IPS-18c (cell line): ENCODE results near the gene VWC2L.

Experiments
- H3K4me3 ChIP-seq: 2 replicates; pipeline ENCODE4 v1.7.0; 2013; ENCODE audit warnings: low read depth, mild to moderate bottlenecking, low read length, moderate library complexity; ENCODE audit not compliant: insufficient read depth
- H3K9me3 ChIP-seq: one replicate; pipeline ENCODE4 v1.6.1; 2013; ENCODE audit warnings: mild to moderate bottlenecking, low read length, moderate library complexity; ENCODE audit not compliant: control insufficient read depth, insufficient read depth

The VWC2L gene

DNA sequence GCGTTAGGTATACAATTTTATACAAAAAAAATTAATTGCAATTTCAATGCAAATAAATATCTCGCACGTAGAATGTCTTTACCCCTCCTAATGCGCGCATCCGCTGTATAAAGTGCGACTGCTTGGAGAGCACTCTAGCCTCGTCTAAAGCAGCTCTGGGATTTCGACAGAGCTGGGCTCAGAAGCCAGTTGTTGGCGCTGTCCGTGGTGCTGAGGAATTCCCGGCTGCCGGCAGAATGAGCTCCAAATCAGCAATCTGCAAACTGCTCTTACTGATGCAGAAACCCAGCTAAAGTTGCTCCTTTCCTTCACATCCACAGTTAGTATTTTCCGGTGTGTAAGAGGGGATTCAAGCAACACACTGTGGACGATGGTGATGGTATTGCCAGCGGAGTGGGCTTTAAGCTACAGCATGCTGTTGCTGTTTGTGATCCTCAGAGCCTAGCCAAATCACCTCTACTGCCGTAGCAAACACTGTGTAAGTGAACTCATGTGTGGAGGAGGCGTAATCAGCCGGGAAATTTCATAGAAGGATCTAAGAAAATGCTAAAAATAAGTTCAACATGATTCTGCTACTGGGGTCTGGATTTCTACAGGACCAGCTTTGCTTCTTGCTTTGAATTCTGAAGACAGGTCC is at the start of gene VWC2L:
VWC2L (plus strand) TSS at position 137 of the 637 bp plus-strand sequence. CDS start 3,140 bp downstream, outside the sequence.
- Histone ChIP-seq H3K9me3 (no peaks in the 10 kb centered on the region), H3K4me3 (no peak within 1 kb of the TSS)

DNA sequence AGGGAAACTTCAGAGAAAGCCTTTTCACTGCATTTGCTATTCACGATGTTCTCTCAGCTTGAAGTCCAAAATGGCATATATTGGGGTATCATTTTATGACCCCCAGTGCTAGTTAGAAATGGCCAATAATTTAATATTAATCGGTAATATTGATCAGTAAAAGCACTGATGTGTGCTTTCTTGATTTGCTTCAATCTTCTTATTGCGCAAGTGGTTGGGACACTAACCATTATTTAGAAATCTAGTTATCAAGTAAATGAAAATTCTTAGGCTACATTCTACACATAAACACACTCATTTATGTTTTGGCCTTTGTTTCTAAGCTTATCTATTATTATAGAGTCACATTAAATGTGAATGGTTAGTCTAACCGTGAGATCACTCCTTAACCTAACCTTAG is 49.7 kb upstream of the VWC2L start:
- no peak overlapping the region for H3K4me3 ChIP-seq
- no peaks in the 10 kb centered on the region for H3K9me3 ChIP-seq

DNA sequence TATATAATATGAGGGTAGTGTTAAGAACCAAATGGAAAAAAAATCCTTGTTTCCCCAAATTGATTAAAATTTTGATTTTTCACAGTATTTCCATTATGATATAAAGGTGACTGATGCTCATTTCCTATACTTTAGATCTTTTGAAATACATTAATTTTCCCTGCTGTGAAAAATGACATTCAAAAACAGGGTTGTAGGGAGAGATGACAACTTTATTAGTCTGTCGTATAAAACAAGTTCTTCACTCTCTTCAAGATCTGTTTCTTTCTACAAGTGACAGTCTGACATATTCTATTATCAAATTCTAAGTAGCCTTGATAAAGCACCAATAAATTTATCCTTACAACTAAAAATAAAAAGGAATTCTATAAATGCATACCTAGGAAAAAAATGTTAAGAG is 45.3 kb upstream of the VWC2L start:
- no peaks in the 10 kb centered on the region for H3K9me3 ChIP-seq
- H3K4me3 ChIP-seq, result no peak overlapping the region

DNA sequence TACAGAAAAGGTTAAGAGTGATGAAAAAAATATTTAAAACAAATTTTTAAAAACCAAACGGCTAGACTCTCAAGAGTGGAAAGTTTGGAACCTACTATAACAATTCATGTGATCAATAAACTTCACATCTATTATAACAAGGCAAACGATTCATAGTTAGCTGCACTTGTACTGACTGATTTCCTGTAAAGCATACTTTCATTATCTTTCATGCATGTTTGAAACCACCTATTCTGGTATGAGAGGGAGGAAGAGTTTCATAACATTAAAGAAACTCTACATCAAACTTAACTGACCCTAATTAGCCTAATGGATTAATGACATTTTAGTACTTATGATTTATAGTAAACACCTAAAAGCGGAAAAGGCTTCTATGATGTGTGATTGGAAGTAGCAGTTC is 43.7 kb upstream of the VWC2L start:
- H3K4me3 ChIP-seq, result no peak overlapping the region
- no peaks in the 10 kb centered on the region for H3K9me3 ChIP-seq

DNA sequence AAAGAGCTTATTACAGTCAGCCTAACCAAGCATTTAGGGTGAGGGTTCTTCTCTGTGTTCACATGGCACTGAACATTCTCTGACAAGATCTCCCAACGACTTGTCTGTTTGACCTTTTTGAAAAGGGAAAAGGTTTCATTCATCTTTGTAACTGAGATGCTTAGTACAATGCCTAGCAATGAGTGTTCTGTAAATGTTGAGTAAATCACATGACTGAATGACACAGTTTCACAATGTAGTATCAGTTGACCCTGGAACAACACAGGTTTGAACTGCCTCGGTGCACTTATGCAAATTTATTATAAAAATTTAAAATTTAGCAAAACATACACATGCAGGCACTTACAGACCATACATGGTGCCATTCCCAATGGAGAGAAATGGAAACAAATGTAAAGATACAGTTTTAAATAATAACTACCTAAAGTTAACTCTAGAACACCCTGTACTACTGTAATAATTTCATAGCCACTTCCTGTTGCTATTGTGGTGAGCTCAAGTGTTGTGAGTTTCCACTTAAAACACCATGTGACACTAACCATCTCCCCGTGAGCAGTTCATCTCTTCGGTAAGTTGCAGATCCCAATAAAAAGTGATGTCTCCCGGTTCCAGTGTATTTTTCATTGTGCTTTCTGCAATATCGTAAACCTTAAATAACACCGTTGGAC is 34.1 kb upstream of the VWC2L start:
- no peaks in the 10 kb centered on the region for H3K9me3 ChIP-seq
- H3K4me3 ChIP-seq, result no peak overlapping the region

DNA sequence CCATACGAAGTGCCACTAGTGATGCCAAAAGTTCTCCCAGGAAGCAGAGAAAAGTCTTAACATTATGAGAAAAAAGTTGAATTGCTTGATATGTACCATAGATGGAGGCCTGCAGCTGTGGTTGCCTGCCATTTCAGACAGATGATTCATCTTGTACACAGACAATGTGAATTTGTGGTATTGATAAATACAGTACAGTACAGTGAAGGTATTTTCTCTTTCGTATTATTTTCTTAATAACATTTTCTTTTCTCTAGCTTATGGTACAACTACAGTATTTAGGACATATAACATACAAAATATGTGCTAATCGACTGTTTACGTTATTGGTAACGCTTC is 33.6 kb upstream of the VWC2L start:
- H3K9me3 ChIP-seq, result no peaks in the 10 kb centered on the region

DNA sequence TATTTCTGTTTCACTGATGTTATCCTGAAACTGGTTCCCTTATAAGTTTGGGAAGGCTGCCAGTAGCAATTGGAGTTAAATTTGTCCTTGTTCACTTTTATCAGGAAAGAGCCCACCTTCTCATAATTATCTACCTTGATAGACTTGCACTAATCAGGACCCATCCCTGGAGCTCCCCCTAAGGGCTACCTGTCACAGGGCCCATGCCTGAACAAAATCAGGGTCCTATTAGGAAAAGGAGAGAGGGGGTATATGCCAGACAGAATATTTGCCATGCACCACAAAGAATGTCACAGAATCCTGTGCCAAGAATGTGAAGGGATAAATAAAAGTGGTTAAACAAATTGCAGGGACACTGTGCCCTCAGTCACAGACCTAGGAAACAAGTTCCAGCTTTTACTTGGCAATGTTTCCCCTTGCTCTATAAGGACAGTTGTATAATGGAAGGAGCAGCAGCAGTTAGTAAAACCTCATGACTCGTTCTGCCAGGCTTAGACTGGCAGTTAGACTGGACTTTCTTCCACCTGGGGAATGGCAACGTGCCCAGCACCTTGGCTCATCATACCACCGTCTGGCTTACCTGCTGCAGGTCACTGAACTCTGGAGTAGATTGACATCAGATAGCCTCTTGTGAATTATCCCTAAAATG is 32.3 kb upstream of the VWC2L start:
- Histone ChIP-seq H3K9me3 (no peaks in the 10 kb centered on the region), H3K4me3 (no peak overlapping the region)

More for the DNA sequence above, 33.6 kb upstream of the VWC2L start:
- H3K4me3 ChIP-seq, result no peak overlapping the region

DNA sequence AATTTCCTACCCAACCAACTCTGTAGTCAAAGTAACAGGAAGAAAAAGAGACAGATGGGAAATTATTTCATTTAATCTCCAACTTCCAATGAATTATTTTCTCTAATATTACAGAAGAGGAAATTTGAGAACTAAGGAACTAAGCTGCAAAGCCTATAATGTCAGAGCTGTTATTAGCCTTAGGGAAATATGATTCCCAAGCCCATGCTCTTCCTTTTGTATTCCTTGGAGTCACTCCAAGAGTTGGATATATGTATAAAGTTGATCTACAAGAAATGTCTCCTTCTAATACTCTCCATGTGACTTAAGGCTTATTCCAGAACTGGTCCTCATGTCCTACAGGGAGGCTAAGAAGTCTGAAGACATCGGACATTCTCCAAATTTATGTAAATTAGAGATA is 31.6 kb upstream of the VWC2L start:
- Histone ChIP-seq H3K9me3 (no peaks in the 10 kb centered on the region), H3K4me3 (no peak overlapping the region)

DNA sequence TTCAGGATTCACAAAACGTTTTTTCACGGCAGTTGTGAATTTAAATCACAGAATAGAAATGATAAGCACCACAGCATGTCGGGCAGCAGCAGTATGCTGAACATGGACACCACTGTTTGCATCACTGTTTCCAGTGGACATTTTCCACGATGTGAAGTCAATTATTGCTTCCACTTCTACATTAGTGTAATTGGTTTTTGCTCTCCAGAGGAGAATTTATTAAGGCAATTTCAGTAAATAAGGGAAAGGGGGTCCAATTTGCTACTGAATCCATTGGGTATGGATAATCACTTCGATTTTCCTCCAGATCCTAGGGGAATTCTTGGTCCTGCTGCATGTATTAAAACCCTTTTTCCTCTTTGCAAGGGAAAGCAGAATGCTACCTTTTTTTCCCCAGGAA is 30.2 kb upstream of the VWC2L start:
- H3K9me3 ChIP-seq, result no peaks in the 10 kb centered on the region
- H3K4me3 ChIP-seq, result no peak overlapping the region

DNA sequence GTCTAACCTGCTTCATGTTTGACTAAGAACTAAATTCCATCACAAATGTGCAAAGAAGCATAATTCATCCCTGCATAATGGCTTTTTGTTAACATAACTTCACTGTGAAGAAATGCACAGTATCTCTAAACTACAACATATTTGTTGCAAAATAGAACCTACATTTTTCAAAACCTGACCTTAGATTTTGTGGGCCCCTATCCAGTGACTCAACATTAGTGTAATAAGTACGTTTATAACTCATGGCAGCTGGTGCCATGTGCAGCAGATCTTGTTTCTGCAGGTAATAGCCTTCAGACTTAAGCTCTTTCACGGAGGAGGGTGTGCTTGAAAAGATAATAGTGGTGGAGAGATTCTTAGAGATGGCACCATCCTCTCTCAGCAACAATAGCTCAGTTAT is 28.6 kb upstream of the VWC2L start:
- no peaks in the 10 kb centered on the region for H3K9me3 ChIP-seq
- no peak overlapping the region for H3K4me3 ChIP-seq

DNA sequence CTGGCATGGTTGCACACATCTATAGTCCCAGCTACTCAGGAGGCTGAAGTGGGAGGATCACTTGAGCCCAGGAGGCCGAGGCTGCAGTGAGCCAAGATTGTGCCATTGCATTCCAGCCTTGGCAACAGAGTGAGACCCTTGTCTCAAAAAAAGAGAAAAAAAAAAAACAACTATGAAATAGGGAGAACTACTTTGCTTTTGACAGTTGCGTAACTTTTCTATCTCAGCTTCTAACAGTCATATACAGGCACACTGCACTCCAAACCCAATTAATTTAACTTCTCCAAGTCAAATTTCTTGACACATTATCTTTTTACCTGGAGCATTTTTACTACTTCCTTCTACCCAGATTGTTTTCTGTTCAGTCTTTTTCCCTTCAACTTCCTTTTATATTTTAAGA is 24.1 kb upstream of the VWC2L start:
- H3K4me3 ChIP-seq, result no peak overlapping the region
- H3K9me3 ChIP-seq, result no peaks in the 10 kb centered on the region

DNA sequence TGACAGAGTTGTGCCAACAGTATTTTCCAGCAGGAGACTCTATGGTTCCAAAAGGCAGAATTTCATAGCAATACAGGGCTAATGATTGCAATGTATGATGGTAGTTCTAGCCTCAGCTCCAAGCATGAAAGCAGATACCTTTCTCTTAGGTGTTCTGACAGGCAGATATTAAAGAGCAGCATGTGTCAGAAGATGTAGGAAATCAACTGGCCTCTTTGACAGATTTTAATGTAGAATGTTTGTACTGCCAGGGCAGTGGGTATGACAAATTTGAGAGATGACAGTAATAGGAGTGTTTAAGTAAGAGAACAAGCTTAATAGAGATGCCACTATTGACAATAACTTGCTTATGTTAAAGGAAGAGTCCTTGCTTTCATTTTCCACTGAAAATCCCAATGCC is 21.5 kb upstream of the VWC2L start:
- no peak overlapping the region for H3K4me3 ChIP-seq
- no peaks in the 10 kb centered on the region for H3K9me3 ChIP-seq

DNA sequence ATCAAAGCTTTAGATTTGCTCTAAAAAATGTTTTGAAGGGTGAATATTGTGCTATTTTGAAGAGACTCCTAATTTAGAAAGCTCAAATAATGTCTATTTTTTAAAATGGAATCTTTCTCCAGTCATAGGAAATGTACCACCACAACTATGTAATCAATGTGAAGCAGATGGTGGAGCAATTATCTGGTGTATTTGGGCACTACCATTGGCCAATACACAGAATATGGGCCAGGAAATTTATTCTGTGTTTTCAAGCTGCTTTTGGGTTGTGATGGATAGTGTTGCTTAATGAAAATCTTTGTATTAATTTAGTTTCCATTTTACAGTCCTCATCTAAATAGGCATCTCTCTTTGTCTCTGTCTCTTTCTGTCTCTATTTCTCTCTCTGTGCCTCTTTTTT is 17.1 kb upstream of the VWC2L start:
- Histone ChIP-seq H3K9me3 (no peaks in the 10 kb centered on the region), H3K4me3 (no peak overlapping the region)

DNA sequence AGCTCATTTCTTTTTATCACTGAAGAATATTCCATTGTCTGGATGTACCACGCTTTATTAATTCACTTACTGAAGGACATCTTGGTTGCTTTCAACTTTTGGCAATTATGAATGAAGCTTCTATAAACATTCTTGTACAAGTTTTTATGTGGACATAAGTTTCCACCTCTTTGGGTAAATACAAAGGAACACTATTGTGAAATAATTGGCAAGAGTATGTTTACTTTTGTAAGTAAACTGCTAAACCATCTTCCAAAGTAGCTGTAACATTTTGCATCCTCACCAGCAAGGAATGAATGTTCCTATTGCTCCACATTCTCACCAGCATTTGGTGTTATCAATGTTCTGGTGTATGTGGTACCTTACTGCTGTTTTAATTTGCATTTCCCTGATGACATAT is 15.8 kb upstream of the VWC2L start:
- no peak overlapping the region for H3K4me3 ChIP-seq
- H3K9me3 ChIP-seq, result no peaks in the 10 kb centered on the region

DNA sequence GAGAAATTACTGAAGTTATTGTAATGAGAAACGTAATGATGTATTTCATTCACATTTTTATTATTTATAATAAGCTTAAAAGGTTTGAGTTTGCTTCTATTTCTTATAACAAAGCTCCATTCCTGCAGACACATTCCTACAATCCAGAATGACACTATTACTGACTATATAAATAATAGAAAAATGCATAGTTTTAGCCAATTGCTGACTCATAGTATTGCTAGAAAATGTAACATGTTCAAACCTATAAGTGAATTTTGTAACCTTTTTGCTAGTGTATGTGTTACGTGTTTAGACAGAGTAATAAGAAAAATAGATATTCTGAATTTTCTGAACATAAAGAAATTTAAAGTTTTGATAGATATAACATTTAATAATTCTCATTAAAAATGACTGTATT is 9.3 kb upstream of the VWC2L start:
- Histone ChIP-seq H3K4me3 (no peak overlapping the region), H3K9me3 (no peaks in the 10 kb centered on the region)

DNA sequence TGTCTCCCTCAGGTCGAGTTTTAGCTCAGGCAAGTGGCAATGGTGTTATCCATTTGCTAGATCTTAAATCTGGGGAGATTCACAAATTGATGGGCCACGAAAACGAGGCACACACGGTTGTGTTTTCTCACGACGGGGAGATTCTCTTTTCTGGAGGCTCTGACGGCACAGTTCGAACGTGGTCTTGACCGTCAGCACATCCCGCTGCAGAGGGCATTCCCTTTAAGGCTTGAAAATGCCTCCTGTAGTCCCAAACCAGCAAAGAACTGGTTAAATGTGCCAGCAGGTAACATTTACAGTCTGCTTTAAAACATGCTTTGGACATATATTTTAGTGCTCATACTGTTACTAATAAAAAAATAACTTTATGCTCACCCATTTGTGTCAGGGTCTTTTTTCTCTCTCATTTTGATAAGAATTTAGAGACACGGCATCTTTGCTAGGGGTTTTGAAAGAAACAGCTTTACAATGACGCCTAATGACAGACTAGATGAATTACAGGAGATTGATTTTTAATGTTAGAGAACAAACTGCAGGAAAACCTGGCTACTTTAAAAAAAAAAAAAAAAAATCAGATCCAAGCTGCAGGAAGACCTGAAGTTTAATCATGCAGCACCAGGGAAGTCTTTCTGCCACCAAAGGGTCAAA is 602 bp upstream of the VWC2L start:
- Histone ChIP-seq H3K9me3 (no peaks in the 10 kb centered on the region), H3K4me3 (no peak overlapping the region)

DNA sequence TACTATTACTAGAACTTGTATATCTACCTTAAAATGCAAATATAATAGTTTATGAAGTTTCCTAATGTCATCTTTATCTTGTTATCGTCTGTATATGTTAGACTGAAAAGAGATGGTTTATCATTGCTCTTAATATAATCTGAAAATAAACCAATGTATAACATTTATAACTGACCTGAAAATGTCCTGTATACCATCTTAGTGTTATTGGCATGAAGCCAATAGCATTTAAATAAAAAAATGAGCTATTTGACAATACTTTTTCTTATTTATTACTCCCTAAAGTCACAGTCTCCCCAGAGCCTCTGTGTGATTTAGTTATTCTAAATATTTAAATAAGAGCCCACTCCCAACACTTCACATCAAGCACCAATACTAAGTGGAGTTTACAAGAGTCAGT is 1.8 kb downstream of the VWC2L start:
- Histone ChIP-seq H3K4me3 (no peak overlapping the region), H3K9me3 (no peaks in the 10 kb centered on the region)

DNA sequence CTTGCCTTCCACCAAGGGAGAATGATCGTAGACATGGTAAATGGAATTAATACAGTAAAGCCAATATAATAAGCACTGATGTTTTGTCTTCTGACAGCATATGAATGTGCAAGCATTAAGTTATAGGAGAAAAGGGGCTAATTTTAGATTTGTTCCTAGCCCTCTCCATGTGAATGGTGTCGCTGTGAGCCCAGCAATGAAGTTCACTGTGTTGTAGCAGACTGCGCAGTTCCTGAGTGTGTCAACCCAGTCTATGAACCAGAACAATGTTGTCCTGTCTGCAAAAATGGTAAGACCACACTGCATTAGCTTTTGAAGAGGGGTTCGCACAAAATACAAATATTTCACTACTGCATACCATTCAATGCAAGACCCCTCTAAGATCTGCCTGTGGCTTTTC is 25.6 kb downstream of the VWC2L start:
- no peaks in the 10 kb centered on the region for H3K9me3 ChIP-seq
- H3K4me3 ChIP-seq, result no peak overlapping the region
